RWPE1 (cell line): ENCODE results near the gene KRT31.

Experiments
- CTCF ChIA-PET: fragments of 350-600 bp; sonication (Branson Sonifier 250); formaldehyde crosslinking; extraction: SDS; loops from one replicate; lab custom pipeline; 2021; lab: Yijun Ruan, JAX
- POLR2A ChIA-PET: fragments of 400-600 bp; formaldehyde crosslinking; extraction: SDS; loops from one replicate; lab custom pipeline; 2020; ENCODE audit warnings: antibody characterized with exemption; ENCODE audit not compliant: low non-redundant PET; lab: Yijun Ruan, JAX
- DNase-seq: peaks from one replicate; pipeline ENCODE4 v3.0.0; 2012; ENCODE audit warnings: low spot score
- H3K27ac ChIP-seq: fragments of 450-650 bp; 2 replicates; pipeline ENCODE4 v1.5.1; 2017
- TF ChIP-seq, protein P1 (sequence below): fragments of 450-650 bp; conservative IDR thresholded peaks from 2 replicates; pipeline ENCODE4 v1.5.1; 2017; ENCODE audit warnings: low read depth, mild to moderate bottlenecking

The KRT31 gene

DNA sequence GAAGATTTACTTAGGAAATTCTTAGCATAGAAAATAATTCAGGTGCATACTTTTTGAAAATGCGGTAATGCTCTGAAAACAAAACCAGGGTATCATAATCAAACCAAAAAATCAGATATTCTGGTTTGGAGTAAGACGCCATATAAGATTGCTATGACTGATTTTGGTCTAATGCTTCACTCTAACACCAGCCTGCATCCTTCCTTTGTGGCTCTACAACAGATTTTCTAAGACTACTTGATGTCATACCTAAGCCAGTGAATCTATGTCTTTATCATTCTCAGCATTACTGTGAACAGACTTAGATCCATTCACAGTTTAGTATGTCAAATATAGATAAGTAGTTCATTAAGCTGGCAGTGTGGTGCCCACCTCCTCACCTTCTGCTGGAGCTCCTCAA is 28.4 kb downstream of the KRT31 start:
- CTCF ChIA-PET = interaction anchor here (0.6 kb wide), 1 partner anchor 290 kb away, joined by 3 read pairs; no protein-coding TSS in a partner anchor

DNA sequence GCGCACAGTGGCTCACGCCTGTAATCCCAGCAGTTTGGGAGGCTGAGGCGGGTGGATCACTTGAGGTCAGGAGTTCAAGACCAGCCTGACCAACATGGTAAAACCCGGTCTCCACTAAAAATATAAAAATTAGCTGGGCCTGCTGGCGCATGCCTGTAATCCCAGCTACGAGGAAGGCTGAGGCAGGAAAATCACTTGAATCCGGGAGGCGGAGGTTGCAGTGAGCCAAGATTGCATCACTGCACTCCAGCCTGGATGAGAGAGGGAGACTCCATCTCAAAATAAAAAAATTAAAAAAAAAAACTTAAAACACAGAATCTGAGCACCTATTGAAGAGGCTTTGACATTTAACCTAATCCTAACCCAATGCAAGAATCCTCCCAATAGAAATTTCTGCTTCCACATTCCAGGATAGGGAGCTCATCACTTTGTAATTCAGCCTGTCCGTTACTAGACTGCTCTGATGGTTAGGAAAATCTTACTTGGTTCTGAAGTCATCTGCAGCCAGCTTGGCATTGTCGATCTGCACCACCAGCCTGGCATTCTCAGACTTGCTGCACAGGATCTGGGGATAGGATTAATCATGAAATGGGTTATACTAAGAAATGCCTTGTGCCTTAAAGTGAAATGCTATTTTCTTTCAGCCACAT is 29.9 kb downstream of the KRT31 start:
- H3K27ac ChIP-seq = peak overlapping the region; percentile 68
- DNase-seq = peak; percentile 53
- TF ChIP-seq, protein P1, sequence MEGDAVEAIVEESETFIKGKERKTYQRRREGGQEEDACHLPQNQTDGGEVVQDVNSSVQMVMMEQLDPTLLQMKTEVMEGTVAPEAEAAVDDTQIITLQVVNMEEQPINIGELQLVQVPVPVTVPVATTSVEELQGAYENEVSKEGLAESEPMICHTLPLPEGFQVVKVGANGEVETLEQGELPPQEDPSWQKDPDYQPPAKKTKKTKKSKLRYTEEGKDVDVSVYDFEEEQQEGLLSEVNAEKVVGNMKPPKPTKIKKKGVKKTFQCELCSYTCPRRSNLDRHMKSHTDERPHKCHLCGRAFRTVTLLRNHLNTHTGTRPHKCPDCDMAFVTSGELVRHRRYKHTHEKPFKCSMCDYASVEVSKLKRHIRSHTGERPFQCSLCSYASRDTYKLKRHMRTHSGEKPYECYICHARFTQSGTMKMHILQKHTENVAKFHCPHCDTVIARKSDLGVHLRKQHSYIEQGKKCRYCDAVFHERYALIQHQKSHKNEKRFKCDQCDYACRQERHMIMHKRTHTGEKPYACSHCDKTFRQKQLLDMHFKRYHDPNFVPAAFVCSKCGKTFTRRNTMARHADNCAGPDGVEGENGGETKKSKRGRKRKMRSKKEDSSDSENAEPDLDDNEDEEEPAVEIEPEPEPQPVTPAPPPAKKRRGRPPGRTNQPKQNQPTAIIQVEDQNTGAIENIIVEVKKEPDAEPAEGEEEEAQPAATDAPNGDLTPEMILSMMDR = no peak
- CTCF ChIA-PET = interaction anchor here (0.6 to 0.7 kb wide), 3 partner anchors 39 to 313 kb away, joined by 3 to 7 read pairs (median 3); no protein-coding TSS in a partner anchor
- POLR2A ChIA-PET = no interaction called here

More for the DNA sequence above, 28.4 kb downstream of the KRT31 start:
- no peak overlapping the region for H3K27ac ChIP-seq
- TF ChIP-seq, protein P1 = no peak
- POLR2A ChIA-PET = no interaction called here
- no peak for DNase-seq

DNA sequence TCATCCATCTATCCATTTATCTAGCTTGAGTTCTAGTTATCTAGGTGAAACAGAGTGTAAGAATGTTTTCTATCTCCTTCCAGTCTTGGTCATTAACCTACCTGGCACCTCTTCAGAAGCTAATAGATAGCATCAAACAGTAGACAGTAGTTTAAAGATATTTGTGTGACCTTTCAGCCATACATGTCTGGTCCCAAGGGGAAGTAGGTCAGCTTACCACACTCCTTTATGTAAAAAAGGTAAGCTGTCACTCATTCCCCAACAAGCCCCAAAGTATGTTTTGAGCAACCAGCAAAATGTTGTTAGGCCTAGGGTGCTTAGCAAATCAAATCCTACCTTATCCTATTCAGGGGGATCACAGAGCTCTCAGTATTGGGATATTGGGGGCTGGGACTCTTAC is 31.3 kb downstream of the KRT31 start:
- CTCF ChIA-PET = no interaction called here
- TF ChIP-seq, protein P1 = no peak
- POLR2A ChIA-PET = no interaction called here
- H3K27ac ChIP-seq = no peak overlapping the region
- DNase-seq = no peak

DNA sequence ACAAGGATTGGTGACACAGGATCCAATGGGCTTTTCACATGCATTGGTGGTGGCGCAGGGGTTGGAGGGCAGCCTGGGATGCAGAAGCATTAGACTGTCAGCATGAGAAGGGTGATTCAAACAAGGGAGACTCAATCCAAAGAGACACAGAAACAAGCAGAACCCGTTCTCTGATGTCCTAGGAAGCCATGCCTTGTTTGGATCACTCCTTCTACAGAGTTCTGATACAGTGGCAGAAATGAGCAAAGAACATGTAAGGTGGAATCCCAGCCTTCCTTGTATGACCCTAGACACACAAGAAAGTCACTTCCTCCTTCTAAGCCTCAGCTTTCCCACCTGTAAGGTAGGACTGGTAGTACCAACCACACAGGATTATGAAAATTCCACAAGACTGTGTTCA is 33.5 kb downstream of the KRT31 start:
- H3K27ac ChIP-seq = no peak overlapping the region
- CTCF ChIA-PET = no interaction called here
- no peak for DNase-seq
- POLR2A ChIA-PET = no interaction called here
- TF ChIP-seq, protein P1 = no peak

DNA sequence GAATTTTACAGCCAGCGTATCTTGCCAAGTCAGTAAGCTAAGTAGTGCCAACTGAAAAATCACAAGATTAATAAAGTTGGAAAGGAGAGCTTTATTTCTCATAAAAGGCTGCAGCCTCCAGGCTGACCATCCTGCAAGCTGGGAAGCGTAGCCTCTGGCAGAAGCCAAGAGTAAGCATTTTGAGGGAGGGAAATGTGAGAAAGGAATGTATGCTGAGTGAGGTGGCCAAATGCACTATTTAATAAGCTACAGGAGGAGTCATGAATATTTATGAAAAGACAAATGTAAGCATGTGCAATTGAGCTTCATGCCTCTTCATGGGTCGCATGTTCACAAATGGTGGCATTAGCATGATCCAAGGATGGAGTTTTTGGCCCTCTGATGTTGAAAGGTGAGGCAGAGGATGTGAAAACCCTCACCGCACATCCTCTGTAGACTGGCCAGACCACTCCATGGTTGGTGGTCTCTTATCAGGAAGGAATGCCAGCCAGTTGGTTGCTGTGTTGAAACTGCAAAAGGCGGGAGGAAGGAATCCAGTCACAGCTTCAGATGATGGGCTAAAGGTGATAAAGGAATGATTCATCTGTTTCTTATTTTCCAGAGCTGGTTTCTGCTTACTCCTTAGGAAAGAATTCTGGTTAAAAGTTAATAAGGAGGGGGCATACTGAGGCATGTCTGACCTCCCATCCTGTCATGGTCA is 37.0 kb downstream of the KRT31 start:
- no peak overlapping the region for H3K27ac ChIP-seq
- TF ChIP-seq, protein P1 = no peak
- ChIA-PET POLR2A (no interaction called here), CTCF (no interaction called here)
- no peak for DNase-seq

DNA sequence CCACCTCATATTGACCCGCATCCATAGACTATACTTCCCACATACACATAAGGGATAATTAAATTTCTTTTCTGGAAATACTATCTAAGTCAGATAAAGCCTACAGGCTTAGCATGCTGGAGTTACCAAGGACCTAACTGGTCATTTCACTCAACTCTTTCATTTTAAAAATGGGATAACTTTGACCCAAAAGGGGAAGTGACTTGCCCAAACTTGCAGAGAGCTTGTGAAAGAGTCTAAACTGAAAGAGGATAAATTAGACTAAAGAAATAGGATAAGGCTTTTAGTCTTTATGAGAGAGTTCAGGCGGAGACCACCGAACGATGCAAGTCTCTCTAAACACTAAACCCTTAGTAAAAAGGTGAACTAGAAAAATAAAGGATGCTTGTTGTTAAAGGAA is 42.9 kb downstream of the KRT31 start:
- ChIA-PET POLR2A (no interaction called here), CTCF (interaction anchor here (0.6 kb wide), 2 partner anchors 31 to 496 kb away, joined by 4 to 6 read pairs; no protein-coding TSS in a partner anchor)
- TF ChIP-seq, protein P1 = no peak
- no peak overlapping the region for H3K27ac ChIP-seq
- no peak for DNase-seq
